Calu3 (cell line): ENCODE measurements around the gene VEZF1. TPM values are rescaled to one million over a fixed set of nuclear protein-coding genes. Genes with fewer than 3 reads are reported as not detected.

Source experiments
- BruUV-seq: library from RNA; stranded (reverse); fragments of 400-500 nt; replicated peaks from 2 replicates; lab custom pipeline; 2021; lab: Mats Ljungman, UMichigan
- CTCF ChIA-PET: fragments of 300-600 bp; sonication (Branson Sonifier 250); formaldehyde crosslinking; loops from one replicate; lab custom pipeline; 2022; ENCODE audit warnings: antibody characterized with exemption; lab: Charles Lee
- DNase-seq: peaks from one replicate; pipeline ENCODE4 v3.0.0; 2022
- H3K27ac Mint-ChIP-seq: one replicate; pipeline ENCODE4 v1.8.0; 2022; ENCODE audit warnings: mixed read lengths; ENCODE audit not compliant: unreplicated experiment
- H3K27me3 Mint-ChIP-seq: one replicate; pipeline ENCODE4 v1.8.0; 2022; ENCODE audit warnings: mixed read lengths; ENCODE audit not compliant: unreplicated experiment
- H3K36me3 Mint-ChIP-seq: one replicate; pipeline ENCODE4 v1.8.0; 2022; ENCODE audit warnings: mild to moderate bottlenecking, moderate library complexity, mixed read lengths; ENCODE audit not compliant: insufficient read depth, unreplicated experiment
- H3K4me1 Mint-ChIP-seq: one replicate; pipeline ENCODE4 v1.8.0; 2022; ENCODE audit warnings: mild to moderate bottlenecking, low read depth, mixed read lengths; ENCODE audit not compliant: unreplicated experiment
- H3K4me3 Mint-ChIP-seq: one replicate; pipeline ENCODE4 v1.8.0; 2022; ENCODE audit warnings: mild to moderate bottlenecking, low read depth, moderate library complexity, mixed read lengths; ENCODE audit not compliant: unreplicated experiment
- H3K9me3 Mint-ChIP-seq: one replicate; pipeline ENCODE4 v1.8.0; 2022; ENCODE audit warnings: low read depth, mixed read lengths; ENCODE audit not compliant: unreplicated experiment
- intact Hi-C: fragments of 100-400 bp; cut with micrococcal nuclease; formaldehyde crosslinking; loops from one replicate; pipeline ENCODE4 v1.10.0; 2022; ENCODE audit not compliant: unreplicated experiment
- total RNA-seq: library from RNA; stranded (reverse); gene quantifications from 2 replicates; pipeline ENCODE4 v1.2.3, GENCODE V29; 2022
- TF ChIP-seq, protein P1 (sequence below): fragments of 200-600 bp; IDR thresholded peaks from one replicate; pipeline ENCODE4 v1.8.0; 2022; ENCODE audit warnings: antibody characterized with exemption; ENCODE audit not compliant: unreplicated experiment

The VEZF1 gene
- total RNA-seq, 1 experiment from 2014 or later: 40.4 TPM

- Mint-ChIP-seq H3K9me3 (no peaks in the 10 kb centered on the region), H3K27me3 (no peaks in the 10 kb centered on the region), H3K27ac (peak overlapping the region; percentile 30), H3K36me3 (peaks cover 11% of the 10 kb centered on the region), H3K4me1 (peaks cover 12% of the 10 kb centered on the region), H3K4me3 (no peak overlapping the region)
- intact Hi-C loops: no loop called here
- TF ChIP-seq, protein P1, sequence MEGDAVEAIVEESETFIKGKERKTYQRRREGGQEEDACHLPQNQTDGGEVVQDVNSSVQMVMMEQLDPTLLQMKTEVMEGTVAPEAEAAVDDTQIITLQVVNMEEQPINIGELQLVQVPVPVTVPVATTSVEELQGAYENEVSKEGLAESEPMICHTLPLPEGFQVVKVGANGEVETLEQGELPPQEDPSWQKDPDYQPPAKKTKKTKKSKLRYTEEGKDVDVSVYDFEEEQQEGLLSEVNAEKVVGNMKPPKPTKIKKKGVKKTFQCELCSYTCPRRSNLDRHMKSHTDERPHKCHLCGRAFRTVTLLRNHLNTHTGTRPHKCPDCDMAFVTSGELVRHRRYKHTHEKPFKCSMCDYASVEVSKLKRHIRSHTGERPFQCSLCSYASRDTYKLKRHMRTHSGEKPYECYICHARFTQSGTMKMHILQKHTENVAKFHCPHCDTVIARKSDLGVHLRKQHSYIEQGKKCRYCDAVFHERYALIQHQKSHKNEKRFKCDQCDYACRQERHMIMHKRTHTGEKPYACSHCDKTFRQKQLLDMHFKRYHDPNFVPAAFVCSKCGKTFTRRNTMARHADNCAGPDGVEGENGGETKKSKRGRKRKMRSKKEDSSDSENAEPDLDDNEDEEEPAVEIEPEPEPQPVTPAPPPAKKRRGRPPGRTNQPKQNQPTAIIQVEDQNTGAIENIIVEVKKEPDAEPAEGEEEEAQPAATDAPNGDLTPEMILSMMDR: no peak
- CTCF ChIA-PET: interaction anchor here (0.6 to 0.7 kb wide), 2 partner anchors 50 to 165 kb away, joined by 3 read pairs; no protein-coding TSS in a partner anchor
- no TSS peak for BruUV-seq
- no peak for DNase-seq
Observed at GRCh38 chr17:57927048-57927723, 60.9 kb downstream of the VEZF1 start.

GRCh38 chr17:57926723-57927047, 61.4 kb downstream of the VEZF1 start:
- DNase-seq: no peak
- peaks cover 16% of the 10 kb centered on the region for H3K4me1 Mint-ChIP-seq
- peaks cover 11% of the 10 kb centered on the region for H3K36me3 Mint-ChIP-seq
- CTCF ChIA-PET: interaction anchor here (0.5 to 0.6 kb wide), 2 partner anchors 23 to 49 kb away, joined by 3 read pairs; no protein-coding TSS in a partner anchor
- TF ChIP-seq, protein P1: no peak
- no peaks in the 10 kb centered on the region for H3K27me3 Mint-ChIP-seq
- H3K27ac Mint-ChIP-seq: peak overlapping the region; percentile 30
- no TSS peak for BruUV-seq
- H3K9me3 Mint-ChIP-seq: no peaks in the 10 kb centered on the region
- no peak overlapping the region for H3K4me3 Mint-ChIP-seq
- intact Hi-C loops: no loop called here

- DNase-seq: no peak
- no peaks in the 10 kb centered on the region for H3K9me3 Mint-ChIP-seq
- CTCF ChIA-PET: no interaction called here
Observed at GRCh38 chr17:57925361-57925990, 62.6 kb downstream of the VEZF1 start.

GRCh38 chr17:57924677-57925076, 63.4 kb downstream of the VEZF1 start:
- Mint-ChIP-seq H3K27me3 (no peaks in the 10 kb centered on the region), H3K36me3 (peaks cover 4% of the 10 kb centered on the region), H3K27ac (no peak overlapping the region), H3K4me3 (no peak overlapping the region), H3K9me3 (no peaks in the 10 kb centered on the region), H3K4me1 (peaks cover 8% of the 10 kb centered on the region)
- intact Hi-C loops: no loop called here
- TF ChIP-seq, protein P1: no peak
- CTCF ChIA-PET: no interaction called here
- DNase-seq: no peak
- BruUV-seq: no TSS peak

More at GRCh38 chr17:57925361-57925990, 62.6 kb downstream of the VEZF1 start:
- H3K4me1 Mint-ChIP-seq: peaks cover 8% of the 10 kb centered on the region
- no TSS peak for BruUV-seq
- H3K4me3 Mint-ChIP-seq: no peak overlapping the region
- intact Hi-C loops: no loop called here
- TF ChIP-seq, protein P1: no peak
- peaks cover 4% of the 10 kb centered on the region for H3K36me3 Mint-ChIP-seq
- H3K27me3 Mint-ChIP-seq: no peaks in the 10 kb centered on the region
- no peak overlapping the region for H3K27ac Mint-ChIP-seq

Other genes starting within 250 kb of the VEZF1 start
- gene CCDC182, start 243.0 kb downstream of the VEZF1 start, total RNA-seq: not detected in 2 replicates
- gene MRPS23, start 138.2 kb downstream of the VEZF1 start, total RNA-seq: 38.1 and 49.0 TPM in 2 replicates
- 30.9 and 34.7 TPM in 2 replicates for gene CUEDC1, start 32.8 kb downstream of the VEZF1 start, total RNA-seq
- 232 and 239 TPM in 2 replicates for gene SRSF1, start 19.0 kb upstream of the VEZF1 start, total RNA-seq
- 24.8 and 29.2 TPM in 2 replicates for gene DYNLL2, start 95.2 kb upstream of the VEZF1 start, total RNA-seq
- gene OR4D1, start 160.1 kb upstream of the VEZF1 start, total RNA-seq: not detected in 2 replicates
- gene OR4D2, start 178.7 kb upstream of the VEZF1 start, total RNA-seq: not detected in 2 replicates
- gene EPX, start 204.5 kb upstream of the VEZF1 start, total RNA-seq: not detected in 2 replicates
- 9.6 and 14.1 TPM in 2 replicates for gene MKS1, start 231.0 kb upstream of the VEZF1 start, total RNA-seq